CD4-positive, alpha-beta T cell treated with Interleukin-17A for 4 hours (primary cell): ENCODE measurements around the gene RPS6KC1.
"Not testable (repeated sequence)": the region's sequence is repeated elsewhere in the genome, so short reads cannot be mapped to it uniquely, and the experiment has no call there.

Experiments used
- DNase-seq: peaks from one replicate; pipeline ENCODE4 v3.0.0-alpha.2; 2020; ENCODE audit warnings: mixed read lengths

The RPS6KC1 gene

DNA sequence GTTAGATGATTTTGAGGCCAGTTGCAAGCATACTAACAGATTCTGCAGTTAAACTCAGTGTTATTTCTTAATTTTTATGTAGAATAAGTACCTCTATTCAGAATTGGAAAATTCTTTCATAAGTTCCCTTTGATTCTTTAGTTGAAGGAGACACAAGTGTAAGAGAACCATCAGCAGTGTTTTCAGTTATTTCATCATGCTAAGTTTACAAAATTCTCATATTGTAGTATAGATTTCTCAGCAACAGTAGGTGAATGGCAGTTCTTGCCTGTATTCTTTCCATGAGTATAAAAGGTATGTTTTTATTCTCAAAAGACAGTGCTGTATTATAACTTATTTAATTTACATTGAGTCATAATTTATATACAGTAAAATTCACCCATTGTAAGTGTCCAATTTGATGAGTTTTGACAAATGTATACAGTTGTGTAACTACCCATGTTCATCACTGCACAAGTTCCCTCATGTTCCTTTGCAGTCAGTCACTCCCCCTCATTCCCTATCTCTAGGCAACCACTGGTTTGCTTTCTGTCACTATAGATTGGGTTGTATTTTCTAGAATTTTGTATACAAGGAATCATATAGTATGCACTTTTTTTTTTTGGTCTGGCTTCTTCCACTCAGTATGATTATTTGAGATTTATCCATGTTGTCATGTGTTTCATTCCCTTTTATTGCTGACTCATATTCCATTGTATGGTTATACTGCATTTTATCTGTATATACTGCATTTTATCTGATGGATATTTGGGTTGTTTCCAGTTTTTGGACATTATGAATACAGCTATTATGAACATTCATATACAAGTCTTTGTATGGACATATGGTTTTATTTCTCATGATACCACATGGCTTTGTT lies 3.9 kb downstream of the RPS6KC1 start:
- no peak for DNase-seq

DNA sequence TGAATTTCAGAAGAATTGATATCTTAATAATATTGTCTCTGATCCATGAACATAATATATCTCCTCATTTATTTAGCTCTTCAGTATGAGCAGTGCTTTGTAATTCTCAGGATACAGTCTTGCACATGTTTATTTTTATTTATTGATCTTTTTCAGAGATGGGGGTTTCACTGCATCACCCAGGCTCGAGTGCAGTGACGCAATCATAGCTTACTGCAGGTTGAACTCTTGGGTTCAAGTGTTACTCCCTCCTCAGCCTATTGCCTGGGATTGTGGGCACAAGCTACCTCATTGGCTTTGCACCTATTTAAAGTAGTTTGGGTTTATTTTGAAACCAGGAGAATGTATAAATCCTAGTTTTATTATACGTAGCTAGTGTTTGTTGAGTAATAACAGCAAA lies 4.7 kb downstream of the RPS6KC1 start:
- DNase-seq, result no peak

DNA sequence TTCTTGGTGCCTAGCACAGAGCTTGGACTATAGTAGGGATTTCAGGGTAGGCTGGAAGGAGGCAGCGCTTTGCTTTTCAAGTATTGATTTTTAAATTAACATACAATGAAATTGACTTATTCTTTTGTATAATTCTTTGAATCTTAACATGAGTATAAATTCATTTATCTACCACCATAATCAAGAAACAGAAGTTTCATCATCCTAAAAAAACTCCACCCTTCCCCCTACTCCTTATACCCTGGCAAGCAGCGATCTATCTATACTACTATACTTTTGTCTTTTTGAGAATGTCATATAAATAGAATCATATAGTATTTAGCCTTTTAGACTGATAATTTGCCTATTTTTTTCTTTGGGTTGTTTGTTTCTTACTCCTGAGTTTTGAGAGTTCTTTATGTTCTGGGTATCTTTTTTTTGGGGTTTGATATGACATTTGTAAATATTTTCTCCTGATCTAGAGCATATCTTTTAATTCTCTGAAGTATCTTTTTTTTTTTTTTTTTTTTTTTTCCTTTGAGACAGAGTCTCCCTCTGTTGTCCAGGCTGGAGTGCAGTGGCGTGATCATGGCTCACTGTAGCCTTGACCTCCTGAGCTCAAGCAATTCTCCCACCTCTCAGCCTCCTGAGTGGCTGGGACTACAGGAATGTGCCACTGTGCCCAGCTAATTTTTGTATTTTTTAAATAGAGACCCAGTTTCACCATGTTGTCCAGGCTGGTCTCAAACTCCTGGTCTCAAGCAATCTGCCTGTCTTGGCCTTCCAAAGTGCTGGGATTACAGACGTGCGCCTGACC lies 6.4 kb downstream of the RPS6KC1 start:
- no peak for DNase-seq

DNA sequence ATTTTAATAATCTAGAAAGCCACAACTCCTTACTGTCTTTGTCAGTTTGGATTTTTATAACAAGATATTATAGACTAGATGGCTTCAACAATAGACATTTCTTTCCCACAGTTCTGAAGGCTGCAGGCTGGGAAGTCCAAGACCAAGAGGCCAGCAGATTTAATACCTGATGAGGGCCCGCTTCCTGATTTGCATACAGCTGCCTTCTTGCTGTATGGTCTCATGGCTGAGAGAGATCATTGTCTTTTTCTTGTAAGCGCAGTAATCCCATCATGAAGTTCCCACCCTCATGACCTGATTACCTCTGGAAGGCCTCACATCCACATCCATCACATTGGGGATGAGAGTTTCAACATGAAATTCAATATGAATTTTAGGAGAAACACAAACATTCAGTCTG lies 9.8 kb downstream of the RPS6KC1 start:
- DNase-seq, result no peak

DNA sequence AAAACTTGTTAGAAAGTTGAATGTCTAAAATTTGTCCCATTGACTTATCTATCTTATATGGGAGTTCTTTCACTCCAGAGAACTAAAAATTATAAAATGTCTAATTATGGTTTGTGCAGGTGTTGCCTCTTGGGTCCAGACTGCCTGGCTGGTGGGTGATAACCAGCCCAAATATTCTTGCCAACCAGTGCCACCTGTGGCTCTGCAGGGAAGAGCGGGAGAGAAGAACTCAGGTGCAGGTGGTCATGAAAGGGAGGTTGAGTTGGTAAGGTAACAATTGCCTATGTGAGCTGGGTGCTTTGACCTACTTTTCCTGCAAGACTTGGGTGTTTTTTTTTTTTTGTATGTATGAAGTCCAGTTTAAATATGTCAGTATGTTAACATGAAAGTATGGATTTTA lies 10.2 kb downstream of the RPS6KC1 start:
- DNase-seq, result no peak

DNA sequence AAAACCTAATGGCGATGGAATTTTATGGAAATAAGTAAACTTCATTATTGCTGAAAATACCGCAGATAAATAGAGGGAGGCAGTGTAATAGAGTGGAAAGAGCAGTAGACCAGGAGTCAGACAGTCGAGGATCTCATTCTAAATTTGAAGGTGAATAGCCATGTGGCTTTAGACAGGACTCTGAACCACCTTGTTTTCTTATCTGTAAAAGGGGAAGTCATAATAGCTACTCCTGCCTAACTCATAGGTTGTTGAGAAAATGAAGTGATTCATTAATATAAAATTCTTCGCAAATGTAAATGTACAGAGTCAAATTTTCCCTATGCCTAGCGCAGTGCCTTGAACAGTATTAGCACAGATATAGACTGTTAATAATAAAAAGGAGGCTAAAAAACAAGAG lies 14.8 kb downstream of the RPS6KC1 start:
- no peak for DNase-seq

DNA sequence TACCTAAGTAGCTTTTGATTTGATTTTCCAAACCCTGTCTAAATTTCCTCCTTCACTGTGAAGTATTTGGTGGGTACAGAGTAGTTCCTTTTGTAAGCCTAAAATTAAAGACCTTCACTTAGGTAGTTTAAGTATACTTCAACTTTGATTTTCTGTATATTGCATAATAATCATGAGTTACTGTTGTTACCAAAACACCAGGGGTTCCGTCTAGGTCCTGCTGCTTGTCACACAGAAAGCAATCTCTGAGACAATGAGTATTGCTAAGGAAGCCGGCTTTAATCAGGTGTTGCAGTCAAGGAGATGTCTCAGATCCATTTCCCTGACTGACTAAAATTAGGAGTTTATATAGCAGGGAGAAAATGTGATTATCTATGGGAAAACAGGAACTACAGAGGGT lies 15.3 kb downstream of the RPS6KC1 start:
- DNase-seq, result no peak

DNA sequence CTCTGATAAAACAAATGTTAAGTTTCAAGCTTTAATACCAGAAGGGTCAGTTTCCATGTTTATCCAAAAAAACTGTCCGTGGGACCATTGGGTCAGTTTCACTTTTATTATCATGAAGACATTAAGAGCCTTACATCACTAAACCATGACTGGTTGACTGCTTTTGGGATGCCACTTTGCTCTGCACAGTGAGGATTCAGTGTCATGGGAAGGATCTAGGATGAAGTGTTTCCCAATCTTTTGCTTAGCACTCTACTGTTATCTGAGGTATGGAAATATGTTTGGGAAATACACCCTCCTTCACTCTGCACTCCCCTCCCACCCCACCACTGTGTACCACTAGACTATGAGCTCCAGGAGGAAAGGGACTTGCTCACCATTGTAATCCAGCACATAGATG lies 16.3 kb downstream of the RPS6KC1 start:
- DNase-seq, result no peak

DNA sequence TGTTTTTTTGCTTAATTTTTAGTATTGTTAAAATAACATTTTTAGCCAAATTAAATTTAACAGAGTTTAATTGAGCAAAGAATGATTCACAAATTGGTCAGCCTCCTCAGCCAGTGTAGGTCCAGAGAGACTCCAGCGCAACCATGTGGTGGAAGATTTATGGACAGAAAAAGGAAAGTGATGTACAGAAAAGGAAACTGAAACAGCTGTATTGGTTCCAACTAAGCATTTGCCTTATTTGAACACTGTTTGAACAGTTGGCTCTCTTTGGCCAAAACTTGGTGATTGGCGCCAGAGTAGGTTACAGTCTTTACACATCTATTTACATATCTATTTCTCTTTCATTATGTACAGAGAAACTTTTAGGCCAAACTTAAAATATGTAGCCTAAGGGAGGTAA lies 19.4 kb downstream of the RPS6KC1 start:
- DNase-seq, result no peak

DNA sequence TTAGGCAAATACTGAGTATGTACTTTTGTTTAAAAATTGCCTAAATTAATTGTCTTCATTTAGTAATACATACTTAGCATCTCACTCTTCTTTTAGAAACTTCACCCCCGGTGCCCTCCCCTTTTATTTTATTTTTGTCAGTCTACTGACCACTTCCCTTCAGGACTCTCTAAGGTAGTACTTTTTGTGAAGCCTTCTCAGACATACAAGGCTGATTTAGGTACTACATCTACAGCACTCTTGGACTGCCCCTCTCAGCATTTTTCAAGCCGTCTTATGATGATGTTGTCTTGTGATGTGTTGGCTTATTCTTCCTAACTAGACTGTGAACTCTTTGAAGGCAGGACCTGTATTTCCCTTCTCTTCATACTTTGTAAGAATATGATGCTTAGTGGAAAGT lies 24.7 kb downstream of the RPS6KC1 start:
- no peak for DNase-seq

DNA sequence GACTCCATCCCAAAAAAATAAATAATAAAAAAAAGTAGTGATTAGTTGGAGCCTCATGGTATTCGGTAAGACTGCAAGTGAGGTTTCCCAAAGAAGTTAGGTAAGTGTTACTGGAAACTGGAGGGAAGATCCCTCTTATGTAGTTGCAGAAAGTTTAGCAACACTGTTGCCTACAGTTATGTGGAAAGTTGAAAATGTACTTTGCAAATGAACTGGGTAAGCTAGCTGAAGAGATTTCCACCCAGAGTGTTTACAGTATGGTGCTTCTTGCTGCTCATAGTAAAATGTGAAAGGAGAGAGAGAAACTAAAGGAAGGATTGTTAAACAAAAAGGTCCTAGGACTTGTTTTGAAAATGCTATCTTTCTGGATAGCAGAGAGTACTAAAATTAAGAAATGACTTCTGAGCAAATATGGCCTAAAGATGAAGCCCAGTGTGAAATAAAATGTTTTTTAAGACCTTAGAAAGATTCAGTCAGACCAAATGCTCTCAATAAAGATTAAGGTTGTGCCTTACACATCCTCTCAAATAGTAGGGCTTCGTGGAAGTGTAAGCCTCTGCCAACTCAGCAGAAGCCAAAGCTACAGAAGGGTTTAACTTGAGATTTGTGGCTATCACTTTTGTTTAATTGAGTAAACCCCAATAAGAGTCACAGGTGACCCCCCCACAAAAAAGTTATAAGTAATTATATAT lies 31.5 kb downstream of the RPS6KC1 start:
- no peak for DNase-seq

DNA sequence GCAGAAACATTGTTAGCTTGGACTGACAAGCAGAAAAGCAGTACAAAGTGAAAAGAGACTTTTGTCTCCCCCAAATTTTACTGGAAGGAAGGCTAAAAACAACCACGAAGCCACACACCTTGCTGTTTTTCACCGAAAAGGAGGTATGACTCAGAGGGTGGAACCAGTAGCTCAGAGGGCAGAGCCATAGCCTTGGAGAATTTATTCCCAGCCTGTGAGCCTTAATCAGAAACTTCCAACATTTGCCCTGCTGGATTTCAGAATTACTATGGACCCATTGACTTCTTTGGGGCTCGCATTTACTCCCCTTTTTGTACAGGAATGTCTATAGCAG lies 32.0 kb downstream of the RPS6KC1 start:
- peak; percentile 4 for DNase-seq

DNA sequence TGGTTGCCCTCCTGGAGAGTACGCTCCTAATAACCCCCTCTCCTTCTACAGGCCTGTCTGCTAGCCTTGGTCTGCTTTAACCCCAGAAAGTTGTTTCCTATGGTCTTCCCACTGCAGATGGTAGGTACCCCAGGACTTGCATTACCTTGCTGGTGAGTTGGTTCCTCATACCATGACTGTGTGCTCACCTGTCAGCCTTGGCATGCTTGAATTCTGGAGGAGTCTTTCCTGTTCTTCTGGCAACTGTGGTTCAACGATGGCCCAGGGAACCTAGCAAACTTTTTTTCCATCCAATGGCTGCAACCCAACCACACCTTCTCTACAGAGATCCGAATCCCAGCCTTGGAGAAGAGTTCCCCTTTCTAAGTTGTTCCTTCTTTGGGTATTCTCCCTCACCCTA lies 36.9 kb downstream of the RPS6KC1 start:
- DNase-seq, result no peak

DNA sequence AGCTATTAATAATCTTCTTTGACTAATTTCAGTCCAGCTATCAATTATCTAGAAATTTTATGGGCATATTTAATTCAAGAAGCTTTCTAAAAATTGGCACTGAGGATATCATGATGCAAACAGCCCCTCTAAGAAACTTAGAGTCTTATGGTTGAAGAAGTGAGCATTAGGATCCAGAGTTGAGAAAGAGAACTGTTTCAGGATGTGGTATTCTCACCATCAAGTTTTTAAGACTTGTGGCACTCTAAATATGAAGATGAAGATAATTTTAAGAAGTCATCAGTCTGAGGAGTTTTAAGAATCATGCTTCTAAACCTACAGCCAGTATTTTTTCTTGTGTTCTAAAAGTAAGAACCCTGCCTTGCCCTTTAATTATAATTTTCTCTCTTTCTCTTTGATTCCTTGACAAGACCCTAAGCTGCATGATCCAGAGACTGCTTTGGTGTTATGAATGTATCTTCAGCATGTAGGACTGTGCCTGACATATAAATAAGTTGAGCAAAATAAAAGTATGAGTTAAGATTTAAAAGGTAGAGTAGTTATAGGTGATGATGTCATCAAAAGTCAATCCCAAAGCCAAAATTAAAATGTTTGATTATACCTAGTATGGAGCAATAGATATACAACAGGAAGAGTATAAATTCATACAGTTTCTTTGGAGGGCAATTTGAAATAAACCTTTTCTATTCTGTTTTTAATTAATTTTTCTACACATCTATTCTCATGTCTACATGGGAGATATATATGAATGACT lies 39.1 kb downstream of the RPS6KC1 start:
- no peak for DNase-seq

DNA sequence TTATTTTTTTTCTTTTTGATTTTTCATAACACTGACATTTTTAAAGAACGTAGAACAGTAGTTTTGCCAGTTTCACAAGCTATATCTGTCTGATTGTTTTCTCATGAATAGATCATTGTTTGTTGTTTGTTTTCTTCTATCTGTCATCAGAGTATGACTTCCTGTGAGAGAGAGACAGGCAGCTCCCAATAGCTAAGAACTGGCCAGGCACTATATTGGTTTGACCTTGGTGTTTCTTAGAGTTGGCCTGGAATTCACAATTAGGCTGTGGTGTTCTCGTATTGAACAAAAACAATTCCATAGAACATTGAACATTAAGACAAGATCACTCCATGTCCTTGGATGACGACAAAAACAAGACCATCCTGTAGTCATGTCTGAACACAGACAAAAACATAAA lies 43.4 kb downstream of the RPS6KC1 start:
- DNase-seq, result no peak

DNA sequence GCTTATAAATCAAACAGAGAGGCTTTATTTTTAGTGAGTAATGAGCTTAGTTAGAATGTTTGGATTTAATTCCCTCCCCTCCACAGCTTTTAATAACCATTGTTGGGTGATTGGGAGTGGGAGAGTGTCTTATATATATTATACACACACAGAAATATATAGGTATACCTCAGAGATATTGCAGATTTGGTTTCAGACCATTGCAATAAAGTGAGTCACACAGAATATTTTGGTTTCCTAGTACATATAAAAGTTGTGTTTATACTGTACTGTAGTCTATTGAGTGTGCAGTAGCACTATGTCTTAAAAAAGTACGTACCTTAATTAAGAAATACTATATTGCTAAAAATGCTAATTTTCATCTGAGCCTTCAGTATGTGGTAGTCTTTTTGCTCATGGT lies 44.4 kb downstream of the RPS6KC1 start:
- no peak for DNase-seq

DNA sequence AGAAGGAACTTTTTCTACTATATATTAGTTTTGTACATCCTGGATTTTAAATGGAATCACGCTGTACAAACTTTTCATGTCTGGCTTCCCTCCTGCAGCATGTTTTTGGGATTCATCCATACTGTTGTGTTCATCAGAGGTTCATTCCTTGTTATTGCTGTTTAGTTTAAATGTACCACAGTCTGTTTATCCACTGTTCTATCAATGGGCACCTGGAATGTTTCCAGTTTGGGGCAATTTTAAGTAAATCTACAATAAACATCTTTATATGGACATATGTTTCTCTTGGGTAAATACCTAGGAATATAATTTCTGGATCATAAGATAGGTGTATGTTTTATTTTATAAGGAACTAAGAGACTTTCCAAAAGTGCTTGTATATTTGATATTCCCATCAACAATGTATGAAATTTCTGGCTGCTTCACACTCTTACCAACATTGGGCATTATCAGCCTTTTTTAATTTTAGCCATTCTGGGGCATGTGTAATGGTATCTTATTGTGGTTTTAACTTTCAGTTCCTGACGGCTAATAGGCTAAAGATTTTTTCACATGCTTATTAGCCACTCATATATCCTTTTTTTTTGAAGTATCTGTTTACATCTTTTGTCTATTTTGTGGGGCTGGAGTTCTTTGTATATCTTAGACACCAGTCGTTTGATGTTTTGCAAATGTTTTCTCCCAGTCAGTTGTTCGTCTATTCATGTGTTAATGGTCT lies 48.8 kb downstream of the RPS6KC1 start:
- DNase-seq, result no peak

DNA sequence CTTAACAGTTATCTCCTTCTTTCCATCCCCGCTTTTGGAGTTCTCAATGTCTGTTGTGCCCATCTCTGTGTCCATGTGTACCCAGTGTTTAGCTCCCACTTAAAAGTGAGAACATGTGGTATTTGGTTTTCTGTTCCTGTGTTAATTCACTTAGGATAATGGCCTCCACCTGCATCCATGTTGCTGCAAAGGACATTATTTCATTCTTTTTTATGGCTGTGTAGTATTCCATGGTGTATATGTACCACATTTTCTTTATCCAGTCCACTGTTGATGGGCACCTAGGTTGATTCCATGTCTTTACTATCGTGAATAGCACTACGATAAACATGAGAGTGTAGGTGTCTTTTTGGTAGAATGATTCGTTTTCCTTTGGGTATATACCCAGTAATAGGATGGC lies 49.5 kb downstream of the RPS6KC1 start:
- DNase-seq, result not testable (repeated sequence)

DNA sequence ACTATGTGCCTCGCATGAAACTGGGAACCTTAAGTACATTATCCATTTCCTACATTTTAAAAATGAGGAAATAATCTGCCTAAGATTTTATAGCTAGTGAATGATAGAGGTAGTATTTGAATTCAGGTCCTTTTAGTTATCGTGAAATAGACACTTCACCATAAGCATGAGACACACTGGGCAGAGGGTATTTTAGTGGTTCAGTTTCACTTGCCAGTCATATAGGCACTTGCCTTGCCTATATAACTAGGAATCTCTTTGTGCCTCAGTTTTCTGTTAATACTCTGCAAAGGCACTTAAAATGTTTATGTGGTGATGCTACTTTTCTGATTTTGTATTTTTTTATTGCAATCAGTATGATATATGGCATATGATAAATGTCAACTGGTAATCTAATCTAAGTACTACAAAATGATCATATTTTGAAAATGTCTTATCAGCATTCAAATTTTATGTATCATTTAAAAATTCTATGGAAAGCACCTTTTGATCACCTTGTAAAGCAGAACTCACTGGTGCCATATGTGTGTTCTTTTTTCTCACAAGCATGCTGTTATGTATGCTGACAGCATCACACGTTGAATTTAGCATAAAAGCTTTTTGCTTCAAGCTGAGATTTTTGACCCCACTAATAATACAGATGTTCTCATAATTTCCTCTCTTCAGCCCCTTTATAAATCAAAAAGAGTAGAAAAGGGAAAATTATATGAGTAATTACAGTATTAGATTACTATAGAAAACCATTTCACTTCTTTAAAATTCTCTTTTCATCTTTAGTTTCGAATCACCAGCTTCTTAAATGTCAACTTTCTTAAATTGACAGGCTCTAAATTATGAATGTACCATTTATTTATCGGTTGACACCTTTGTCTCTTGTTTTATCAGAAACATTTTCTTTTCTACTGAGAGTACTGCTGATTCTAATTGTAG lies 52.6 kb downstream of the RPS6KC1 start:
- DNase-seq, result no peak

DNA sequence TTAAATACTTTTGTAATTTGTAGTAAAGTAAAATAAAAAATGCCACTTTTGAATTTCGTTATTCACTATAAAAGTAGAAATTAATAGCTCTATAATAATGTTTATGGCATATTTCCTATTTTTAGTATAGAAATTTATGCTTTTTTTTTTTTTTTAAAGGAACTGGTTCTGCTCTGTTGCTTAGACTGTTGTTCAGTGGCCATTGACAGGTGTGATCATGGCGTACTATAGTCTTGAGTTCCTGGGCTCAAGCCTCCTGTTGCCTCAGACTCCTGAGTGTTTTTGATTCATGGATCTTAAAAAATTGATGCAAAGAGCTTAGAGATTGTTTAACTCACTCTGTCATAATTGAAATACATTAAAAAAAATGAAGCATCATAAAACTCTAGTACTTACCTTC lies 53.6 kb downstream of the RPS6KC1 start:
- DNase-seq, result no peak

DNA sequence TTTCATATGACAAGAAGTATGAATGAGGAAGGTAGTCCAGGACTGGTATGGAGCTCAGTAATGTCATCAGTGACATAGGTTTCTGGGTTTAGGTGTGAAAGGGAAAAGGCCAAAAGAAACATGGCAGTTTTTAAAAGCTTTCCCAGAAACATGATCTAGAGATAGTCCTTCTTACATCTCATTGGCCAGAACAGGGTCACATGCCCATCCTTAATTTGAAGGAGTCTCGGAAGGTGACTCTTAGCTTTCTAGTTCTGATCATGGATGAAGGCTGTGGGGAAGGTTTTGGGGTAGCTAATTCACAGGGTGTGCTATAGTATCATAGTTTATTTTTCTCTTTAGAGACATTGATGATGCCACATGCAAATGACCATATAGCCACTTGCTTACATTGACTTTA lies 55.3 kb downstream of the RPS6KC1 start:
- DNase-seq, result no peak
